Astrocyte (in vitro differentiated cells and primary cell): ENCODE measurements around the gene PPP1R8.

Experiments used
- CTCF ChIP-seq: IDR thresholded peaks from 2 replicates; pipeline ENCODE4 v1.5.1; 2011; ENCODE audit warnings: low read depth, mild to moderate bottlenecking, inconsistent platforms, low read length, moderate library complexity; ENCODE audit not compliant: insufficient read depth
- EZH2 ChIP-seq: IDR thresholded peaks from 2 replicates; pipeline ENCODE4 v1.6.1; 2012; ENCODE audit warnings: mild to moderate bottlenecking, low read length, inconsistent platforms; ENCODE audit not compliant: insufficient read depth

GRCh38 chr1:27809883-27810282, 20.7 kb upstream of the PPP1R8 start:
- TF ChIP-seq CTCF = no peak
- no peak for TF ChIP-seq EZH2
